M059J (cell line): ENCODE results near the gene CLCN6. TPM values are rescaled to one million over a fixed set of nuclear protein-coding genes. Genes with fewer than 3 reads are reported as not detected.
"Not testable (repeated sequence)": the region's sequence is repeated elsewhere in the genome, so short reads cannot be mapped to it uniquely, and the experiment has no call there.

ENCODE experiments used
- DNase-seq: peaks from one replicate; pipeline ENCODE4 v3.0.0-alpha.2; 2012; ENCODE audit warnings: low read depth
- total RNA-seq: library from RNA; depleted of rRNA; stranded (reverse); fragments of >200 nt; shearing (Covaris generic); gene quantifications from 2 replicates; pipeline ENCODE4 v1.2.3, GENCODE V29; 2014

Gene CLCN6
- total RNA-seq, 1 experiment from 2014 or later, result 6.9 TPM

- DNase-seq, result peak; percentile 48
Measured at GRCh38 chr1:11794446-11795237, 11.3 kb upstream of the CLCN6 start.

- DNase-seq, result no peak
Measured at GRCh38 chr1:11795238-11795890, 10.6 kb upstream of the CLCN6 start.

- DNase-seq, result peak; percentile 63
Measured at GRCh38 chr1:11796036-11796828, 9.8 kb upstream of the CLCN6 start.

- DNase-seq, result peak; percentile 34
Measured at GRCh38 chr1:11797525-11798216, 8.3 kb upstream of the CLCN6 start.

GRCh38 chr1:11799099-11799498 lies 6.9 kb upstream of the CLCN6 start:
- DNase-seq, result no peak

- no peak for DNase-seq
Measured at GRCh38 chr1:11799896-11800295, 6.1 kb upstream of the CLCN6 start.

- DNase-seq, result no peak
Measured at GRCh38 chr1:11800391-11800755, 5.6 kb upstream of the CLCN6 start.

- DNase-seq, result peak; percentile 48
Measured at GRCh38 chr1:11800756-11801433, 5.1 kb upstream of the CLCN6 start.

- no peak for DNase-seq
Measured at GRCh38 chr1:11802616-11802972, 3.4 kb upstream of the CLCN6 start.

- DNase-seq, result no peak
Measured at GRCh38 chr1:11802973-11803885, 2.8 kb upstream of the CLCN6 start.

- not testable (repeated sequence) for DNase-seq
Measured at GRCh38 chr1:11803924-11804665, 1.9 kb upstream of the CLCN6 start.

- DNase-seq, result peak; percentile 73
Measured at GRCh38 chr1:11804666-11805421, 1.1 kb upstream of the CLCN6 start.

- DNase-seq, result peak; percentile 44
Measured at GRCh38 chr1:11806307-11806936, 431 bp downstream of the CLCN6 start.

- no peak for DNase-seq
Measured at GRCh38 chr1:11807133-11807532, 1.1 kb downstream of the CLCN6 start.

- no peak for DNase-seq
Measured at GRCh38 chr1:11813021-11813420, 7.0 kb downstream of the CLCN6 start.

GRCh38 chr1:11817192-11817591 lies 11.2 kb downstream of the CLCN6 start:
- no peak for DNase-seq

- peak; percentile 9 for DNase-seq
Measured at GRCh38 chr1:11822091-11822490, 16.1 kb downstream of the CLCN6 start.

- DNase-seq, result no peak
Measured at GRCh38 chr1:11823366-11824137, 17.6 kb downstream of the CLCN6 start.
